ENCODE measurements around the gene PFN3. TPM values are rescaled to one million over a fixed set of nuclear protein-coding genes. Genes with fewer than 3 reads are reported as not detected.

Gene PFN3
- total RNA-seq, 2 experiments from 2014 or later, result not detected

- POLR2A ChIA-PET, result no interaction called here
- no peaks in the 10 kb centered on the region for H3K9me3 Mint-ChIP-seq
- no peaks in the 10 kb centered on the region for H3K36me3 Mint-ChIP-seq (ENCODE audit: low read depth)
- no peak overlapping the region for H3K4me3 Mint-ChIP-seq
- DNase-seq, result no peak
- peaks cover 40% of the 10 kb centered on the region for H3K4me1 Mint-ChIP-seq
- H3K27ac Mint-ChIP-seq, result no peak overlapping the region
- H3K27me3 Mint-ChIP-seq, result no peaks in the 10 kb centered on the region
- CTCF ChIA-PET, result interaction anchor here (1.1 to 53.2 kb wide), 4 partner anchors 9 to 44 kb away, joined by 3 to 1643 read pairs (median 158); partner anchors contain the start of genes DBN1, F12, PFN3 and PRR7
These were observed 14.0 kb upstream of the PFN3 start for GRCh38 chr5:177414481-177414880.

GRCh38 chr5:177412603-177413233 lies 12.3 kb upstream of the PFN3 start:
- DNase-seq, result no peak
- Mint-ChIP-seq H3K4me3 (peak overlapping the region; percentile 20), H3K9me3 (no peaks in the 10 kb centered on the region), H3K27ac (peak overlapping the region; percentile 39), H3K27me3 (peaks cover under 1% of the 10 kb centered on the region), H3K36me3 (ENCODE audit: low read depth) (no peaks in the 10 kb centered on the region), H3K4me1 (peaks cover 41% of the 10 kb centered on the region)
- ChIA-PET CTCF (interaction anchor here (1.2 to 53.2 kb wide), 4 partner anchors 7 to 46 kb away, joined by 3 to 1643 read pairs (median 154); partner anchors contain the start of genes DBN1, F12, PFN3 and PRR7), POLR2A (no interaction called here)

DNA sequence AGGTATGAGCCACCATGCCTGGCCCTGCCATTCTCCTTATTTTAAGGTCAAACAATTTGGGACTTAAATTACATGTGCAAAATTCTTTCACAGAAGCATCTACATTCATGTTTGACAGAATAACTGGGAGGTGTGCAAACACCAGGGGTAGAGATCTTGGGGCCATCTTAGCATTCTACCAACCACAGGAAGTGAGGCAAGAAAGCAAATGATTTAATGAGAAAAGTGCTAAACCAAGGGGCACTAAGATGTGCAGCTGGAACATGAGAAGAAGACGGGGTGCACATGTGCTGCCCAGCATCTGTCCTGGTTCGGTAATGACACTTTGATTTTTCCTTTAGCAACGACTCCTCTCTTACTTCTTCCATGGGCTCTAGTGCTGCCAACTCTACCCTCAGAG lies 10.1 kb upstream of the PFN3 start:
- Mint-ChIP-seq H3K27ac (no peak overlapping the region), H3K4me1 (peaks cover 45% of the 10 kb centered on the region)
- POLR2A ChIA-PET, result no interaction called here

DNA sequence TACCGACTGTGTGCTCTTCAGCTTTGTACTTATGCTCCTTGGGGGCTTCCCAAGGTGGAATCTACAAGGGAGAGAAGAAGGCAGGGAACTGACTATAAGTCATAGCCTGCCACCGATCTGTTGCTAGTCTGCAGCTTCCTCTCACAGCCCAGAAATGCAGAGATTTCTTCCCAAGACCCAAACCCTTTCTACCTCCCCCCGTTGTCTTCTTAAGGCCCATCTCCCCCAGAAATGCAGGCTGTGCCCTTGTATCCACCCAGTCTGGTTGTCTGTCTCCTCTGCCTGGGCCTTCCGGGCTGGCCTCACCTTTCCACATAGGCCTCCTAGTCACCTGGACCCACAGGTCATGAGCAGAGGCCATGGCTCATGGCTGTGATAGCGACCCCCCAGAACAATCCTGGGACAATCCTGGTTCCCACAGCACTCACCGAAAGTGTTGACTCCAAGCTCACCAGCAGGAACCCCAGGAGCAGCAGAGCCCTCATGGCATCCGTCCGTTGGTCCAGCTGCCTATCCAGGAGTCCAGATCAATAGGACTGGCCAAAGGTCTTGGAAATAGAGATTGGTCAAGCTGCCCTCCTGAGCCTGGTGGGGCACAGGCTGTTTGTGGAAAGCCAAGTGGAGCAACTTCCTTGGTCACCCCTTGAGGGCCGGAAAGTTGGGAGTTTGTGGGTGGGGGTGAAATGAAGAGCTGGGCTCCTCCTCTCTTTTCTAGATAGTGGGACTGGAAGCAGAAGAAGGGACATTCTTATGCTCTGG lies 8.8 kb upstream of the PFN3 start, which contains the start of gene F12:
Gene F12 (minus strand): TSS at position 522 of the 759 bp plus-strand sequence. CDS start 37 bp downstream, at position 485.
- Mint-ChIP-seq H3K4me1 (peaks cover 48% of the 10 kb centered on the region), H3K27me3 (peaks cover 6% of the 10 kb centered on the region), H3K4me3 (no peak within 1 kb of the TSS), H3K9me3 (no peaks in the 10 kb centered on the region), H3K27ac (no peak within 1 kb of the TSS), H3K36me3 (ENCODE audit: low read depth) (no peaks in the 10 kb centered on the region)
- no peak for DNase-seq
- POLR2A ChIA-PET, result no interaction called here
- CTCF ChIA-PET, result interaction anchor here (1.1 to 53.2 kb wide), 5 partner anchors 14 to 100 kb away, joined by 3 to 1643 read pairs (median 19); partner anchors contain the start of genes DBN1, GRK6 and PRR7

More for the DNA sequence above, 10.1 kb upstream of the PFN3 start:
- no peak for DNase-seq
- peaks cover 6% of the 10 kb centered on the region for H3K27me3 Mint-ChIP-seq
- no peaks in the 10 kb centered on the region for H3K36me3 Mint-ChIP-seq (ENCODE audit: low read depth)
- CTCF ChIA-PET, result interaction anchor here (0.6 to 53.2 kb wide), 4 partner anchors 13 to 48 kb away, joined by 3 to 1643 read pairs (median 154); partner anchors contain the start of genes DBN1, GRK6 and PRR7
- H3K9me3 Mint-ChIP-seq, result no peaks in the 10 kb centered on the region
- H3K4me3 Mint-ChIP-seq, result no peak overlapping the region

DNA sequence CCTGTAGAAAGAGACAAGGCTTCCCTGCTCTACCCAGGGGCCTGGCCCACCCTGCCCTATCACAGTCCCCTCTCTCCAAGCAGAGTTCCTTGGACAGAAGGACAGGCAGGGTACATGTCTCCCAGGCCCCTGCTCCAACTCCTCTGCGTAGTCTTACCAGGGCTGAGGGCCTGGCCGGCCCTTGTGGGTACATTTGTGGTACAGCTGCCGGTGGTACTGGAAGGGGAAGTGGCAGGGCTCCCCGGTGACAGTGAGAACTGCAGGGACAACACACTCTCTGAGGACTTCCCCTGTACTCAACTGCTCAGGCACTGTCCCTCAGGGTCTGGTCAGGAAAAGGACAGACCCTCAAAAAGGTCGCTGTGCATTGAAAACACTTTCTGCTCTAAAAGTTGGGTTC lies 5.3 kb upstream of the PFN3 start:
- Mint-ChIP-seq H3K27me3 (peaks cover 30% of the 10 kb centered on the region), H3K36me3 (ENCODE audit: low read depth) (no peaks in the 10 kb centered on the region), H3K4me3 (no peak overlapping the region), H3K9me3 (no peaks in the 10 kb centered on the region), H3K27ac (no peak overlapping the region), H3K4me1 (peaks cover 44% of the 10 kb centered on the region)
- CTCF ChIA-PET, result interaction anchor here (0.9 to 53.2 kb wide), 6 partner anchors 14 to 53 kb away, joined by 3 to 1643 read pairs (median 94); partner anchors contain the start of genes DBN1, GRK6 and PRR7
- POLR2A ChIA-PET, result no interaction called here
- no peak for DNase-seq

- Mint-ChIP-seq H3K9me3 (no peaks in the 10 kb centered on the region), H3K36me3 (ENCODE audit: low read depth) (no peaks in the 10 kb centered on the region), H3K4me1 (peaks cover 39% of the 10 kb centered on the region), H3K27me3 (peaks cover 30% of the 10 kb centered on the region), H3K27ac (no peak overlapping the region), H3K4me3 (peak overlapping the region; percentile 41)
- POLR2A ChIA-PET, result no interaction called here
- CTCF ChIA-PET, result interaction anchor here (0.9 to 53.2 kb wide), 9 partner anchors 14 to 105 kb away, joined by 3 to 1643 read pairs (median 6); partner anchors contain the start of genes DBN1, GRK6 and PRR7
- DNase-seq, result no peak
These were observed 4.9 kb upstream of the PFN3 start for GRCh38 chr5:177405312-177405711.

GRCh38 chr5:177404641-177405179 lies 4.2 kb upstream of the PFN3 start:
- peaks cover 30% of the 10 kb centered on the region for H3K27me3 Mint-ChIP-seq
- no peaks in the 10 kb centered on the region for H3K9me3 Mint-ChIP-seq
- ChIA-PET CTCF (interaction anchor here (0.6 to 53.2 kb wide), 33 partner anchors 9 to 449 kb away, joined by 3 to 1643 read pairs (median 5); partner anchors contain the start of genes DBN1, FGFR4, GRK6 and LMAN2), POLR2A (interaction anchor here (0.7 to 1.4 kb wide), 3 partner anchors 40 to 48 kb away, joined by 3 to 4 read pairs (median 4); no protein-coding TSS in a partner anchor)
- H3K27ac Mint-ChIP-seq, result peak overlapping the region; percentile 50
- no peaks in the 10 kb centered on the region for H3K36me3 Mint-ChIP-seq (ENCODE audit: low read depth)
- peaks cover 39% of the 10 kb centered on the region for H3K4me1 Mint-ChIP-seq
- DNase-seq, result no peak
- peak overlapping the region; percentile 41 for H3K4me3 Mint-ChIP-seq

- peak; percentile 87 for DNase-seq
- Mint-ChIP-seq H3K9me3 (no peaks in the 10 kb centered on the region), H3K4me3 (peak overlapping the region; percentile 64), H3K27ac (peak overlapping the region; percentile 36), H3K27me3 (peaks cover 30% of the 10 kb centered on the region), H3K4me1 (peaks cover 36% of the 10 kb centered on the region), H3K36me3 (ENCODE audit: low read depth) (no peaks in the 10 kb centered on the region)
- CTCF ChIA-PET, result interaction anchor here (0.6 to 53.2 kb wide), 38 partner anchors 8 to 450 kb away, joined by 3 to 1643 read pairs (median 4); partner anchors contain the start of genes DBN1, FGFR4, GRK6 and LMAN2
- POLR2A ChIA-PET, result interaction anchor here (0.7 to 1.4 kb wide), 3 partner anchors 41 to 48 kb away, joined by 3 to 4 read pairs (median 4); no protein-coding TSS in a partner anchor
These were observed 3.6 kb upstream of the PFN3 start for GRCh38 chr5:177403792-177404640.

DNA sequence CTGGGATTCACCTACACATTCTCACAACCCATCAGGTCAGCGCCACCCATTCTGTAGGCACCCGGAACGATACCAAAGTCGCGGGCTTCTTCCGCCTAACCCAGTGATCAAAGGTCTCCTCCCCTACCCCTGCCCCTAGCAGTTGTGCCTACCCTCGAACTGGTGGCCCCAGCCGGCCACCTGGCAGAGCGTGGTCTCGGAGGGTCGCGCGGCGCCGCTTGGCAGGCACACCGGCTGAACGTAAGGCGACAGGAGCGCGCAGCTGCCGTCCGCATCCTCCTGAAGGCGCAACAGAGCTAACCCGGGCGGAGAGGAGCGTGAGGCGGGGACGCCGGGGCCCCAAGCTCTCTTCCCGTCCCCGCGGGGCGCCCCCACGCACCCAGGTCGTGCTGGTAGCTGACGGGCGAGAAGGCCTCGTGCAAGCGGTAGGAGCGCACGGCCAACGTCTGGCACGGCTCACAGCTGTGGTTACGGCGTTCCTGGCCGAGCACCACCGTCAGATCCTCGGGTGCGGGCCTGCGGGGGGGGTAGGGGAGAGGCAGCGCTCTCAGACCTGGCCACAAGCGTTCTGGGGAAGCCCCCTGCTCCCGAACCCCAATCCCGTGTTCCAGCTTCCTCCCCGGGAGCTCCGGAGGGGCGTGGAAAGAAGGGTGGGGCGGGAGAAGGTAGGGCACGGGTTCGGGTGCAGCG lies 2.8 kb upstream of the PFN3 start:
- Mint-ChIP-seq H3K4me1 (peaks cover 36% of the 10 kb centered on the region), H3K27ac (peak overlapping the region; percentile 74), H3K9me3 (no peaks in the 10 kb centered on the region), H3K4me3 (peak overlapping the region; percentile 64), H3K27me3 (peaks cover 30% of the 10 kb centered on the region), H3K36me3 (ENCODE audit: low read depth) (no peaks in the 10 kb centered on the region)
- ChIA-PET CTCF (interaction anchor here (0.7 to 53.2 kb wide), 27 partner anchors 7 to 289 kb away, joined by 3 to 1643 read pairs (median 6); partner anchors contain the start of genes DBN1, GRK6, LMAN2 and PRR7), POLR2A (interaction anchor here (1.4 kb wide), 1 partner anchor 42 kb away, joined by 4 read pairs; no protein-coding TSS in a partner anchor)
- peak; percentile 39 for DNase-seq

DNA sequence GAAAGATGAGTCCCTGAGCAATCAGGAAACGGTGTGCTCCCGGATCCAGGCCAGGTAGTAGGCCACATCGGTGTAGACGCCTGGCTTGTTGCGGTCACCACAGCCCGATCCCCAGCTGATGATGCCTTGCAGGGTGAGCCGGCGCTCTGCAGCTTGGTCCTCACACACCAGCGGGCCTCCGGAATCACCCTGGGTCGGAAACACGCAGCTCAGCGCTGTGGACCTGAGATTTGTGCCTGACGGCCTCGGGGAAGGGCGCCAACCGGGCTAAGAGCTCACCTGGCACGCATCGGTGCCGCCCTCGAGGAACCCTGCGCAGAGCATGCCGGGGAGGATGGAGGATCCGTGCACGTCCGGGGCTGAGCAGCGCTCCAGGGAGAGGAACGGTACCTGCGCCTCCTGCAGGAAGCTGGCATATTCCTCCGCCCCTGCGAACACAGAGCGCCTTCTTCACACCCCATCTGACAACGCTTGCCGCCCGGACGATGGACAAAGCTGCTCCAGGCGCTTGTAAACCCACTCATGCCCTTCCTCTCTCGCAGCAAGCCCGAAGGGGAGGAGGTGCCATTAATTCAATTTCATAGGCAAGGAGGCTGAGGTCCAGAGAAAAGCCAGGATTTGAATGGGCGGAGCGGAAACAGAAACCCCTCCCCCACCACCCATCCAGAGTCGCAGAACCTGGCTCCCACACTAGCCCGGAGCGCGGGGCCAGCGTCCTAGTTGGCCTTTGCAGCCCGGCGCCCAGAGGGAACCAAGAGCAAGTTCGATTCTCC lies 2.0 kb upstream of the PFN3 start:
- Mint-ChIP-seq H3K27ac (peak overlapping the region; percentile 74), H3K36me3 (ENCODE audit: low read depth) (no peaks in the 10 kb centered on the region), H3K4me1 (peaks cover 36% of the 10 kb centered on the region), H3K9me3 (no peaks in the 10 kb centered on the region), H3K4me3 (peak overlapping the region; percentile 64), H3K27me3 (peaks cover 28% of the 10 kb centered on the region)
- POLR2A ChIA-PET, result interaction anchor here (0.6 kb wide), 1 partner anchor 270 kb away, joined by 3 read pairs; no protein-coding TSS in a partner anchor
- CTCF ChIA-PET, result interaction anchor here (0.5 to 53.2 kb wide), 22 partner anchors 11 to 288 kb away, joined by 3 to 1643 read pairs (median 6); partner anchors contain the start of genes DBN1, GRK6, LMAN2 and PDLIM7
- DNase-seq, result peak; percentile 75

Data from activated CD4-positive, alpha-beta T cell treated with anti-CD3 and anti-CD28 coated beads, Interleukin-2, amount 10 ng/mL, durations not matched to agents 7 days and 5 days (primary cell).